IPS-11a (cell line): Measurements from ENCODE around the gene CRYGS.
"Not testable (repeated sequence)": the region's sequence is repeated elsewhere in the genome, so short reads cannot be mapped to it uniquely, and the experiment has no call there.

Source experiments
- H3K4me3 ChIP-seq: one replicate; pipeline ENCODE4 v1.5.1; 2013; ENCODE audit warnings: low read depth, low read length, control low read depth

Gene CRYGS

GRCh38 chr3:186544281-186544680, at the start of gene CRYGS:
Gene CRYGS (minus strand): TSS chr3:186544380. CDS start chr3:186544326, 54 bp downstream.
- H3K4me3 ChIP-seq, result no peak within 1 kb of the TSS

GRCh38 chr3:186593862-186594261, 49.7 kb upstream of the CRYGS start:
- H3K4me3 ChIP-seq, result no peak overlapping the region

GRCh38 chr3:186592682-186593081, 48.5 kb upstream of the CRYGS start:
- H3K4me3 ChIP-seq, result no peak overlapping the region

- H3K4me3 ChIP-seq, result no peak overlapping the region
Observed at GRCh38 chr3:186590580-186591295, 46.6 kb upstream of the CRYGS start.

GRCh38 chr3:186589856-186590579, 45.8 kb upstream of the CRYGS start:
- H3K4me3 ChIP-seq, result no peak overlapping the region

- no peak overlapping the region for H3K4me3 ChIP-seq
Observed at GRCh38 chr3:186589121-186589520, 44.9 kb upstream of the CRYGS start.

- H3K4me3 ChIP-seq, result no peak overlapping the region
Observed at GRCh38 chr3:186588632-186589031, 44.5 kb upstream of the CRYGS start.

- H3K4me3 ChIP-seq, result no peak overlapping the region
Observed at GRCh38 chr3:186587183-186587582, 43.0 kb upstream of the CRYGS start.

GRCh38 chr3:186586245-186586644, 42.1 kb upstream of the CRYGS start:
- not testable (repeated sequence) for H3K4me3 ChIP-seq

- no peak overlapping the region for H3K4me3 ChIP-seq
Observed at GRCh38 chr3:186583831-186584230, 39.7 kb upstream of the CRYGS start.

- H3K4me3 ChIP-seq, result no peak overlapping the region
Observed at GRCh38 chr3:186582541-186582940, 38.4 kb upstream of the CRYGS start.

GRCh38 chr3:186580785-186581184, 36.6 kb upstream of the CRYGS start:
- H3K4me3 ChIP-seq, result no peak overlapping the region

GRCh38 chr3:186577521-186577920, 33.3 kb upstream of the CRYGS start:
- H3K4me3 ChIP-seq, result no peak overlapping the region

- peak overlapping the region; percentile 75 for H3K4me3 ChIP-seq
Observed at GRCh38 chr3:186571644-186572013, 27.4 kb upstream of the CRYGS start.

GRCh38 chr3:186570941-186571643, 26.9 kb upstream of the CRYGS start:
- H3K4me3 ChIP-seq, result peak overlapping the region; percentile 75

- H3K4me3 ChIP-seq, result peak within 1 kb of the TSS; percentile 75
Observed at GRCh38 chr3:186570096-186570940, 26.1 kb upstream of the CRYGS start, which contains the start of gene DNAJB11. Gene DNAJB11 (plus strand): TSS chr3:186570720. CDS start chr3:186570898, 178 bp downstream.

- peak overlapping the region; percentile 75 for H3K4me3 ChIP-seq
Observed at GRCh38 chr3:186569779-186570095, 25.6 kb upstream of the CRYGS start.

GRCh38 chr3:186569361-186569760, 25.2 kb upstream of the CRYGS start:
- peak overlapping the region; percentile 75 for H3K4me3 ChIP-seq

- H3K4me3 ChIP-seq, result peak within 1 kb of the TSS; percentile 96
Observed at GRCh38 chr3:186567072-186567921, 23.1 kb upstream of the CRYGS start, which contains the start of gene TBCCD1. Gene TBCCD1 (minus strand): TSS chr3:186567339. CDS start chr3:186564329, 3,010 bp downstream.

GRCh38 chr3:186566772-186567071, 22.5 kb upstream of the CRYGS start:
- peak overlapping the region; percentile 96 for H3K4me3 ChIP-seq
